Measurements from ENCODE around the gene MANF. TPM values are rescaled to one million over a fixed set of nuclear protein-coding genes. Genes with fewer than 3 reads are reported as not detected.

Gene MANF
- total RNA-seq, 6 experiments from 2014 or later, result 60.9 to 128 (median 81.8) TPM

DNA sequence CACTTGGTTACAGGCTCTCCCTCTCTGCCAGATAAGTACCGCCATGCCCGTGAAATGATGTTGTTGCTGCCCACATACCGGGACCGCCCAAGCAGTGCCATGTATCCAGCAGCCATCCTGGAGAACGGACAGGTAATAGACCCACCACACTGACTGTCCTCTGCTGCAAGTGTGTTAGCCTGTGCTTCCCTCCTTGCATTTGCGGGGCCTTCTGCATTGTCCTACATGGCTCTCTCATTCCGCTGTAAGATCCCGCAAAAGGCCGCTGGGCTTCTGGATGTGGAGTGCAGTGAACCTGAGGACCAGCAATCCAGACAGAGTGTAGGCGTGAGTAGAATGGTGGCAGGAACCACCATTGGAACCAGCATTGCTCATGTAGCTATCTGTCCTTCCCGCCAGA, 10.6 kb upstream of the MANF start:
- H3K4me3 ChIP-seq, result no peak overlapping the region
- WGBS (ENCODE audit: insufficient coverage, low coverage, low lambda C conversion rate, missing lambda C conversion rate), result 100% methylated on average over 5 of the region's 11 CpGs
- H3K27me3 ChIP-seq, result no peaks in the 10 kb centered on the region
- H3K9me3 ChIP-seq, result no peaks in the 10 kb centered on the region
- H3K36me3 ChIP-seq, result no peaks in the 10 kb centered on the region
- no peak for DNase-seq
- TF ChIP-seq, protein P1, sequence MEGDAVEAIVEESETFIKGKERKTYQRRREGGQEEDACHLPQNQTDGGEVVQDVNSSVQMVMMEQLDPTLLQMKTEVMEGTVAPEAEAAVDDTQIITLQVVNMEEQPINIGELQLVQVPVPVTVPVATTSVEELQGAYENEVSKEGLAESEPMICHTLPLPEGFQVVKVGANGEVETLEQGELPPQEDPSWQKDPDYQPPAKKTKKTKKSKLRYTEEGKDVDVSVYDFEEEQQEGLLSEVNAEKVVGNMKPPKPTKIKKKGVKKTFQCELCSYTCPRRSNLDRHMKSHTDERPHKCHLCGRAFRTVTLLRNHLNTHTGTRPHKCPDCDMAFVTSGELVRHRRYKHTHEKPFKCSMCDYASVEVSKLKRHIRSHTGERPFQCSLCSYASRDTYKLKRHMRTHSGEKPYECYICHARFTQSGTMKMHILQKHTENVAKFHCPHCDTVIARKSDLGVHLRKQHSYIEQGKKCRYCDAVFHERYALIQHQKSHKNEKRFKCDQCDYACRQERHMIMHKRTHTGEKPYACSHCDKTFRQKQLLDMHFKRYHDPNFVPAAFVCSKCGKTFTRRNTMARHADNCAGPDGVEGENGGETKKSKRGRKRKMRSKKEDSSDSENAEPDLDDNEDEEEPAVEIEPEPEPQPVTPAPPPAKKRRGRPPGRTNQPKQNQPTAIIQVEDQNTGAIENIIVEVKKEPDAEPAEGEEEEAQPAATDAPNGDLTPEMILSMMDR (IDR thresholded peaks at IDR 0.05), result no peak
- no peak for TF ChIP-seq POLR2A (IDR thresholded peaks at IDR 0.05)
- no peak overlapping the region for H3K27ac ChIP-seq
- peaks cover 0 to 11% (median 0%) of the 10 kb centered on the region in 4 donors for H3K4me1 ChIP-seq
- no peak for ATAC-seq
- intact Hi-C loops (cut with DNase I), result loop anchor here in 1 of 2 donors (10.0 kb wide), 2 partner anchors 410 to 750 kb away; no protein-coding TSS in a partner anchor

DNA sequence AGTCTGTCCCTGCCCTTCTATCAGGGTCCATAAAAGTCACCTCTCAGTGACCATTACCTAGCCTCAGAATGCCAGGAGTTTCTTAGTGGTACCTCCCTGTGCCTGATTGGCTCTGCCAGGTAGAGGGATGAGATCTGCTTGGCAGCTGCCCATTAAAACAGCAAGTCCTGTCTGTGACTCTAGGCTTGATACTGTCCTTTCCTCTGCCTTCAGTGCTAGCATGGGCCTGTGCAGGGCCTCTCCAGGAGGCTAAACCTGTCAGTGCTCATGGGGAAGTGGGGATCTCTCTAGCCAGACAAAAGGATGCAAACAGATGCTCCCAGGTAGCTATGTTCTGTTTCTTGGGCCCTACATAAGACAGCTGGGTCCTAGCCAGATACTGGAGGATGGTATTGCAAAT, 10.0 kb upstream of the MANF start:
- H3K9me3 ChIP-seq, result no peaks in the 10 kb centered on the region
- H3K36me3 ChIP-seq, result no peaks in the 10 kb centered on the region
- H3K4me3 ChIP-seq, result no peak overlapping the region
- intact Hi-C loops (cut with DNase I), result loop anchor here in 1 of 2 donors (10.0 kb wide), 2 partner anchors 410 to 750 kb away; no protein-coding TSS in a partner anchor
- ATAC-seq (no peak), DNase-seq (no peak)
- H3K4me1 ChIP-seq, result peaks cover 0 to 11% (median 0%) of the 10 kb centered on the region in 4 donors
- H3K27me3 ChIP-seq, result no peaks in the 10 kb centered on the region
- TF ChIP-seq, protein P1 (IDR thresholded peaks at IDR 0.05), result no peak
- no peak for TF ChIP-seq POLR2A (IDR thresholded peaks at IDR 0.05)
- no peak overlapping the region for H3K27ac ChIP-seq

DNA sequence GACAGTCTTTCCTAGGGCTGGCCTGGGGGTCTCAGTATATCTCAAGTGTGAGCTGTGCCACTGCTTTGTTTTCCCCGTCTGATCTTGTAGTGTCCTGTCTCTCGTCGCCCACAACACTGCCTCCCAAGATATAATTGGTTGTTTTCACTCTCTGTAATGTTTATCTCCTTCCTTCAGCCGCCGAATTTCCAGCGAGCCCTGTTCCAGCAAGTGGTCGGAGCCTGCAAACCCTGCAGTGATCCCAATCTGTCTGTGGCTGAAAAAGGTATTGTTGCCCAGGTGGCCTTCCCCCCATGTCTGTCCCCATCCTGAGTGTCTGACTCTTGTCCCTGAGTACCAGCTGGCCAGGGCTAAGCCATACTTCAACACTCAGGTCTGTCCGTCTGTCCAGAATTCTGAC, 9.5 kb upstream of the MANF start:
- no peak overlapping the region for H3K4me3 ChIP-seq
- intact Hi-C loops (cut with DNase I), result loop anchor here in 1 of 2 donors (10.0 kb wide), 2 partner anchors 411 to 751 kb away; no protein-coding TSS in a partner anchor
- H3K36me3 ChIP-seq, result no peaks in the 10 kb centered on the region
- WGBS (ENCODE audit: insufficient coverage, low coverage, low lambda C conversion rate, missing lambda C conversion rate), result 71% methylated on average over 8 of the region's 8 CpGs
- no peaks in the 10 kb centered on the region for H3K27me3 ChIP-seq
- ATAC-seq (no peak), DNase-seq (no peak)
- H3K4me1 ChIP-seq, result peaks cover 0 to 11% (median 0%) of the 10 kb centered on the region in 4 donors
- no peaks in the 10 kb centered on the region for H3K9me3 ChIP-seq
- TF ChIP-seq POLR2A (IDR thresholded peaks at IDR 0.05), result no peak
- no peak overlapping the region for H3K27ac ChIP-seq

DNA sequence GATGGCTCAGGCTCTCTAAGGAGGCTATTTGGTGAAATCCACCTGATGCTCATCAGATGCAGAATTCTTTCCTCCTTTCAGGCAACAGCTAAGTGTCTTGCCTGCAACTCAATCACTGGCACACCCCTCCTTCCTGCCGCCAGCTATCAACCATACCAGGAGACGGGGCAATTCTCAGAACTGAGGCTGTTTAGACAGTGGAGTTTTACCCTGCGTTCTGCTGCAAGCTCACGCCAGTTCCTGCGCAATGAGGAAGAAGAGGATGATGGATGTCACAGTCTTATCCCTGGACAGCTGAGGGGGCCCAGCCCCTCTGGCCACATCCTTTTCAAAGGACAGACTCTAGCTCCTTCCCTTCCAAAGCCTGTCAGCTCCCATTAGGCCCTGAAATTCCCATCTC, 7.0 kb upstream of the MANF start:
- no peak for DNase-seq

DNA sequence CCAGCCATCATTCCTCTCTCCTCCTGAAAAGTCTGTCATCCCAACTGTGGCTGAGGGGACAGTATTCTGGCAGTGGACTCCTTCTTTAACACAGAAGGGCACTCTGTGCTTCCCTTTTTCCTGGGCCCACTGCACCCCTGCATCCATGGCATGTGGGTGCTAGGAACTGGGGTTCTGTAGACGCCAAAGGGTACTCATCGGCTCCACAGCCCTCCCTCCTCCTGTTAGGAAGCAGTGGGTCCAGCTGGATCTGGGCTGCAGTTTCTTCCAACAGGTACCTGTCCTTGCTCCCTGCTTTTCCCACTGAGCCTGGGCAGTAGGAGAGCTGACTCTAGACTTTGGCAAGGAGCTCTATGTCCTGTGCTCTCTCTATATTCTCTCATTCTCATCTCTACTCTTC, 6.4 kb upstream of the MANF start:
- H3K4me1 ChIP-seq, result peaks cover 0 to 10% (median under 1%) of the 10 kb centered on the region in 4 donors
- intact Hi-C loops (cut with DNase I), result loop anchor here in 1 of 2 donors (10.0 kb wide), 2 partner anchors 414 to 754 kb away; no protein-coding TSS in a partner anchor
- no peaks in the 10 kb centered on the region for H3K9me3 ChIP-seq
- H3K36me3 ChIP-seq, result no peaks in the 10 kb centered on the region
- TF ChIP-seq, protein P1 (IDR thresholded peaks at IDR 0.05), result no peak
- TF ChIP-seq POLR2A (IDR thresholded peaks at IDR 0.05), result no peak
- H3K27me3 ChIP-seq, result no peaks in the 10 kb centered on the region
- ATAC-seq (no peak), DNase-seq (no peak)
- no CpG with 5 or more reads among the region's 2 CpGs for WGBS (ENCODE audit: insufficient coverage, low coverage, low lambda C conversion rate, missing lambda C conversion rate)
- H3K4me3 ChIP-seq, result no peak overlapping the region
- no peak overlapping the region for H3K27ac ChIP-seq

More for the DNA sequence above, 7.0 kb upstream of the MANF start:
- TF ChIP-seq, protein P1 (IDR thresholded peaks at IDR 0.05), result no peak
- no peak for TF ChIP-seq POLR2A (IDR thresholded peaks at IDR 0.05)
- no peaks in the 10 kb centered on the region for H3K27me3 ChIP-seq
- intact Hi-C loops (cut with DNase I), result loop anchor here in 1 of 2 donors (10.0 kb wide), 2 partner anchors 413 to 753 kb away; no protein-coding TSS in a partner anchor
- H3K27ac ChIP-seq, result no peak overlapping the region
- 73% methylated on average over 4 of the region's 5 CpGs for WGBS (ENCODE audit: insufficient coverage, low coverage, low lambda C conversion rate, missing lambda C conversion rate)
- H3K4me3 ChIP-seq, result no peak overlapping the region
- H3K9me3 ChIP-seq, result no peaks in the 10 kb centered on the region
- H3K36me3 ChIP-seq, result no peaks in the 10 kb centered on the region
- peaks cover 0 to 11% (median 0%) of the 10 kb centered on the region in 4 donors for H3K4me1 ChIP-seq
- ATAC-seq, result no peak
